ENCODE data around the gene ARHGAP22. TPM values are rescaled to one million over a fixed set of nuclear protein-coding genes. Genes with fewer than 3 reads are reported as not detected.

ARHGAP22 gene
- total RNA-seq, 1 donor from 2014 or later: 1.6 TPM

DNA sequence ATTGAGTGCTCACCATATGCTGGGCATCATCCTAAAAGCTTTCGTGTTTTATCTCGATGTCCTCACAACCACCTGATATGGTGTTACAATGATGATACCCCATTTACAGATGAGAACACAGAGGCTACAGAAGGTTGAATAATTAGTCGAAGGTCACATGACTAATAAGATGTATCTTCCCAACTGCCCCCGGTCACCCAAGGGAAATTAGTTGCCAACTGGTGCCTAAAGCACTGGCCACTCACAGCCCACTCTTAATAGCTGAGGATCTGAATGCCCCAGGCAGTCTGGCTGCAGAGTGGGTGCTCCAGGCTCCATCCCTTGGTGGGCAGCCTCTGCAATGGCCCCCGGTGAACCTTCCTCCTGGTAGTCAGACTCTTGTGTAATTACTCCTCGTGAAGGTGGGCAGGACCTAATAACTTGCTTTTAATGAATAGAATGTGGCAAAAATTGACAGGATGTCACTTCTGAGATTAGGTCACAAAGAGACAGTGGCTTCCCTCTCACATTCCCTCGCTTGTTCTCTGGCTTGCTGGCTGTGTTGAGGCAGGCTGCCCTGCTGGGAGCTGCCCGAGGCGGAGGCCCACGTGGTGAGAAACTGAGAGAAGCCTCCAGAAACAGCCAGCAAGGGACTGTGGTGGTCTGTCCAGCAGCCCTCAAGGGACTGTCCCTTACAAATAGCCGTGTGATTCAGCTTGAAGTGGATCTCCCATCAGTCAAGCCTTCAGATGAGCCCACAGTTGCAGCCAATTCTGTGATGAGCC lies 109.4 kb downstream of the ARHGAP22 start:
- ATAC-seq: no peak

DNA sequence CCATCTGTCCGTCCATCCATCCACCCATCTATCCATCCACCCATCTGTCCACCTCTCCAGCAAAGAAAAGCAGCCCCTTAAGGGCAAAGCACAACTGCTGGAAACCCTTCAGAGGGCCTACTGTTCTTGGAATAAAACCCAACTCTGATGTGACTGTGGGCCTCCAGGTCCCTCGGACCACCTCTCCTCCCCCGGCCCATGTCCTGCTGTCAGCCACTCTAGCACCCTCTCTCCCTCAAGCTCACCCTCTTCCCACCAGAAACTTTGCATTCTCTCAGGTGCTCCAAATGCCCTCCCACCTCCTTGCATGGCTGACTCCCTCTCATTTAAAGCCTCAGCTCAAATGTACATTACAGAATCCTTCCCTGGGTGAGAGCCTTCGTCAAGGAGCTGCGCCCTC lies 110.3 kb downstream of the ARHGAP22 start:
- ATAC-seq: no peak

- ATAC-seq: no peak
Measured at GRCh38 chr10:48494073-48494472, 110.8 kb downstream of the ARHGAP22 start.

- peak; percentile 56 for ATAC-seq
Measured at GRCh38 chr10:48493083-48493871, 111.6 kb downstream of the ARHGAP22 start.

DNA sequence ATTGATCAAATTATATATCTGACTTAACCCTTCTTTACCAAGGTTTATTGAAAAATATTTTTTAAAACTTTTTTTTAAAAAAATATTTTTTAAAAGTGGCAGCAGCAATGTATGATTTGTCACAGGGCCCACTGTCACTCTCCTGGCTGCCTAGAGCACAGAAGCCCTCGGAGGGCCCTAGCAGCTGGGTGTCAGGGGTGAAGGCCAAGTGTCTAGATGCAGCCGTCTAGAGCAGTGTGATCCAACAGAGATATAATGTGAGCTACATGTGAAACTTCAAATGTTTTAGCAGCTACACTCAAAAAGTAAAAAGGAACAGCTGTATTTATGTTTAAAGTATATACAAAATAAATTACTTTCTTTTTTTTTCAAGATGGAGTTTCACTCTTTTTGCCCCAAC lies 112.7 kb downstream of the ARHGAP22 start:
- ATAC-seq: no peak

- ATAC-seq: no peak
Measured at GRCh38 chr10:48491392-48492139, 113.3 kb downstream of the ARHGAP22 start.

DNA sequence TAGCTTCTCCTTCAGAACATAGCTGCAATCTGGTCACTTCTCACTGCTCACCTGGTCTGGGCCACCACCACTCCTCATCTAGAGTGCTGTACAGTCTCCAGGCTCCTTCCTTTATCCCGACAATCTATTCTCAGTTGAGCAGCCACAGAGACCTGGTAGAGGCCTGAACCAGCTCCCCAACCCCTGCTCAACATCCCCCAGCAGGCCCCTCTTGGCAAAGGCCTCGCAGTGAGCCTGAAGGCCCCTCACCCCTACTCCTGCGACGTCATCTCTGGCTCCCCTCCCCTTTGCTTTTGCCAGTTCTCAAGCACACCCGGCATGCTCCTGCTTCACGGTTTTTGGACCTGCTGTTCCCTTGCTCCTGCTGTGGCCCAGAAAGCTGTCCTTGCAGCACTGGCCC lies 113.9 kb downstream of the ARHGAP22 start:
- ATAC-seq: no peak

- no peak for ATAC-seq
Measured at GRCh38 chr10:48490571-48490940, 114.3 kb downstream of the ARHGAP22 start.

GRCh38 chr10:48489099-48489498 lies 115.8 kb downstream of the ARHGAP22 start:
- no peak for ATAC-seq

DNA sequence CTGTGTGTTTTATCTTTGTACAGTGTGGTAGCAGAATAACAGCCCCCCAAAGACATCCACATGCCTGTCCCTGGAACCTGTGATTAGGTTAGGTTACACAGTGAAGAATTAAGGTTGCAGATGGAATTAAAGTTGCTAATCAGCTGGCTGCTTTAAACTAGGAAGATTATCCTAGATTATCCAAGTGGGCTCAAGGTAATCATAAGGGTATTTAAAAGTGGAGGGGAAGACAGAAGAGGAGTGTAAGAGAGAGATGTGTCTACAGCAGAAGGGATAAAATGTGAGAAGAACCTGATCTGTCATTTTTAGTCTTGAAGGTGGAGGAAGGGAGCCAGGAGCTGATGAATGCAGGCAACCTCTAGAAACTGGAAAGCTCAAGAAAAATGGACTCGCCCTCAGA lies 117.6 kb downstream of the ARHGAP22 start:
- no peak for ATAC-seq

DNA sequence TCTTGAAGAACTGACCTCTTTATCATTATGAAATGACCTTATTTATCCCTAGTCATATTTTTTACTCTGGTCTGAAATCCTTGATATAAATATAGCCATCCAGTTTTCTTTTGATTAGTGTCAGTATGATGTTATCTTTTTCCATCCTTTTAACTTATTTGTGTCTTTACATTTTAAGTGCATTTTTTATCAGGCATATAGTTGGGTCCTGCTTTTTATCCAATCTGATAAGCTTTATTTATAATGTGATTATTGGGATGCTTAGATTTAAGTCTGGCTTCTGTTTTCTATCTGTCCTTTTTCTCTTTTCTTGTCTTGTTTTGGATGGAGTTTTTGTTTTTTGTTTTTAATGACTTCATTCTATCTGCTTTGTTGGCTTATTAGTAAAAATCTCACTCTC lies 119.2 kb downstream of the ARHGAP22 start:
- no peak for ATAC-seq

DNA sequence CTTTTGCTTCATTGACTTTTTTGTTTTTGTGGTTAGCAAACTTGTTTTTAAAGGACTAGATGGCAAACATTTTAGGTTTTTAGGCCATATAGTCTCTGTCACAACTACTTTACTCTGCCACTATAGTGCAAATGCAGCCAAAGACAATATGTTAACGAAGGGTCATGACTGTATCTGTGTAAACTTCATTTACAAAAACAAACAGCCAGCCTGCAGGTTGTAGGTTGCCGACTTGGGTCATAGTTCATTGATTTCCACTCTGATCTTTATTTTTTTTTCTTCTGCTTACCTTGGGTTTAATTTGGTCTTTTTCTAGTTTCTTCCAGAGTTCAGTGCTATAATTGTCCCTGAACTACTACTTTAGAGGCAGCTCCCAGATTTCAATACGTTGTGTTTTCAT lies 120.0 kb downstream of the ARHGAP22 start:
- no peak for ATAC-seq

GRCh38 chr10:48482207-48482606 lies 122.7 kb downstream of the ARHGAP22 start:
- no peak for ATAC-seq

GRCh38 chr10:48481385-48481784 lies 123.5 kb downstream of the ARHGAP22 start:
- no peak for ATAC-seq

DNA sequence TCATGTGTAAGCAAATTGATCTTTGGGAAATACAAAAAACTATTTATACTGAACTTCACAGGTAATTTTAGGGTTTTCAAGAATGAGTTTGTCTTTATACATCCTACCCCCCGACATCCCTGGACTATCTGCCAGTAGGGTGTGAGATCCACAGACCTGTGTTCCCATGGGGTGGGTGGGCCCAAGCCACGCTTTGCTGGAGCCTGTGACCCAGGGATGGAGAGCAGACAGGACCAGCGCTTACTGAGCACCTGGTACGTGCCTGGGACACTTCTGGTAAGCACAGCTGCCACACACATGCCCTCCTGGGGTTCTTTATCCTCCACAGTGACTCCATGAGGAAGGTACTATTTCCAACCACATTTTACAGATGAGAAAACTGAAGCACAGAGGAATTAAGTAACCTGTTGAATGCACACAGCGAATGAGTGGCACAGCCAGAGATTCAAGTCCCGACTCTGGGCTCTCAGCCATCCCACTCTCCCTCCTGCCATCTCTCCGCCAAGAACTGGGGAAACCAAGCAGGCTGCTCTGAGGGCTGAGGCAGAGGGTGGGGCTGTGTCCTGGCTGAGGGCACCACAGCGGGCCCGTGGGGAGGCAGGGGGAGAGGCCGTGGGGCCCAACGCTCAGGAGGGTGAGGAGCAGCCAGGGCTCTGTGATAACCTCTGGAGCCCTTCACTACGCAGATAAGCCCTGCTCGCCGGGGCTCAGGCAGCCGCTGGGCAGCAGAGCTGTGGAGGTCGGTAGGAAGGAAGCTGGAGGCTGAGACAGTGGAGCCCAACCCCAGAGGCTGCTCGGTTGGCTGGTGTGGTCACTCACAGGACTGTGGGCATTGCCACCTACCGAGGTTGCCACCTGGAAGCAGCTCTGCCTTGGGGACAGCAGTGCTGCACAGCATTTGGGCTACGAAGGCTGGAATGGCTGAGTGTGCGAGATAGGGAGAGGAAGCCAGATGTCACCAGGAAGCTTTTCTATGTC lies 124.2 kb downstream of the ARHGAP22 start:
- peak; percentile 19 for ATAC-seq

DNA sequence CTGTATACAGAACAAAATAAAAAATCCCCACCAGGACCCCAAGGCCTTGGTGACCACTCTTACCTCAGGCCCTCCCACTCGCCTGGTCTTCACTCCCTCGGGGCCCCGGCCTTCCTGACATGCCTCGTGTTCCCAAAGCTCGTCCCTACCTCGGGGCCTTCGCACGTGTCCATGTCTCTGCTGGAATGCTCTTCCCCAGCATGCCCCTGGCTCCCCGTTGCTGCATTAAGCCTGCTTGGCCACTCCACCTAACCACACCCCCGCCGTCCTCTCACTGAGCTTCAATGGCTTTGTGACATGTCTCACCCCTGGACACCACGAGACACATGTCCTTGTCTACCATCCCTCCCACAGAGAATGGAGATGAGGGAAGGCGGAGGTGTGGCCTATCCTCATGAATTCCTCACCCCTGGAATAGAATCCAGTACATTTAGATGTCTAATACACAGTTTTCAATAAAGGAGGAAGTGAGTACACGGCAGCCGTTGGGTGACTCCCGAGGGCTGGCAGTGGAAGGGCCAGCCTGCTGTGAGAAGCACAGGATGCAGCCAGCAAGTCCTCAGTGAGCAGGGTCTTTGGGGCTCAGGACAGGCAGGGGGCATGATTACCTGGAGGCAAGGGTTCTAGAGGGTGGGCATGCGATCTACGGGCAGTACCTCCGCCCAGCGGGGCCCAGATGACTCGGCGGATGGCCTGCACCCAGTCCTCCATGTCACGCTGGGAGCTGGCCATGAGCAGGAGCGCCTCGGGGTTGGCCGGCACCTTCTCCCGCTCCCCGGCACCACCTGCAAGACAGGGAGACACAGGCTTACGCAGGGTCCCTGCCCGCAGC lies 125.7 kb downstream of the ARHGAP22 start:
- ATAC-seq: no peak

GRCh38 chr10:48478469-48478868 lies 126.4 kb downstream of the ARHGAP22 start:
- ATAC-seq: peak; percentile 19

DNA sequence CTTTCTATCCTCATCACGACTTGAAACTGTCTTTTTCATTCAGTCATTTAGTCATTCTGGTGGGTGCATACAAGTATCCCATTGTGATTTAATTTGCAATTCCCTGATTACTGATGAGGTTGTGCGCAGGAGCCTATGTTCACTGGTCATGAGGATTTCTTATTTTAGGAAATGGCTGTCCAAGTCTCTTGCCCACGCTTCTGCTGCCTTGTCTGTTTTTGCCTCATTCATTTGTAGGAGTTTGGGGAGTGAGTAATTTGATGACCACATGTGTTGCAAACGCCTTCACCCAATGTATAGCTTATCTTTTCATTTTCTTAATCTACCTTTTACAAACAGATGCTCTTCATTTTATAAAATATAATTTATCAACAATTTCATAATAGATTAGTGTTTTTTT lies 127.3 kb downstream of the ARHGAP22 start:
- ATAC-seq: no peak

DNA sequence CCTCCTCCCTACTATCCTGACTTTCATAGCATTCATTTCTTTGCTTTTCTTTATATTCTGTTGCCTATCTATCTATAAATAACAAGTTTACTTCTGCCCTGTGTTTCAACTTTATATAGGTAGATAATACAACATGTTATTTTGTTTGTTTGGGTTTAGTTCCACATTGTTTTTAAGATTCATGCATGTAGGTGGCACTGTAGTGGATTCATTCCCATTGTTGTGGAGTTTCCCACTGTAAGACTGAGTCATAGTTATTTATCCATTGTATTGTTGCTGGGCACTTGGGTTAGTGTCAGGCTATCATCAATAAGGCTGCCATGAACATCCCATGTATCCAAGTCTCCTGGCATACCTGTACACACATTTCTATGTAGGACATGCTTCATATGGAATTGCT lies 127.7 kb downstream of the ARHGAP22 start:
- no peak for ATAC-seq

DNA sequence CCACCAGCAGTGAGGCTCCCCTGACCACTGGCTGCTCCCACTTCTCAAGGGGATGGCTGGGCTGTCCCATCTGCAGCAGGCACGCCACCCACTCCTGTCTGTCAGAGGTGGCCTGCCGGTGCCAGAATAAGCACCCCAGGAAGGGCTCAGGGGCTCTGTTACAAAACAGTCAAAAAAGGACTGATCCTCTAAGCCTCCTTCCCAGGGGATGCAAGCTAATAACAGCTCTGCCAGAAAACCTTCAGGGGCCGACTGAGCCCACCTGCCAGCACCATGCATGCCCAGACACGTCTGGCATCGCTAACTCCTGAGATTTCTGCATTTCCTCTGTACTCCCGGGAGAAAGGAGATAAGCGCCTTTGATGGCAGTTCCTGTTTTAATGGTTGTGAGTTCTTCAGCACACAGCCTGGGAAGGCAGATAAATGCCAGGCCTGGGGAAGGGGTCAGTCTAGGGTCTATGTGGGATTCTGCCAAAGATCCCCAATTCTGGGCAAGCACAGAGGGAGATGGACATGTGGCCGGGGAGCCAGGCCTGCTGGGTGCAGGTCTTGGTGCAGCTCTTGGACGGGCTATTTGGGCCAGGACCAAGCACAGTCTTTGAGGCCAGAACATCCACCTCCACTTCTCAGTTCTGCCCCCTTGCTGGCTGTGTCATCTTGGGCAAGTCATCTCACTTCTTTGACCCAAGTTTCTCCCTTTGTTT lies 128.4 kb downstream of the ARHGAP22 start:
- no peak for ATAC-seq

DNA sequence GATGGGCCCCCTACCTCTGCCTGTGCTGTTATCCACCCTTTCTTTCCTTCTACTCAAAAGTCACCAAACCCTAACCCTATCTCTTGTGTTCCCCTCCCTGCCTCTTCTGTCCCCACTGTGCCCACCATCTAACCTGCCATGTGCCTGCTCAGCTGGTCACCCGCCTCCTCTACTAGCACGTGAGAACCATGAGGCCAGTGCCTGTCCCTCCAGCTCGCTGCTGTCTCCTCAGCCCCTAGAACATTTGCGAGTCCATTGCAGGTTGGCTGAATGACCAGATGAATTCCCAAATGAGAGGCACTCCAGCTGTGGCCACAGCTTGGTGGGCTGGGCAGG lies 129.0 kb downstream of the ARHGAP22 start:
- ATAC-seq: no peak

All from esophagus mucosa (tissue), 1 donor.